Measurements from ENCODE around the gene BMP8B.

Gene BMP8B

DNA sequence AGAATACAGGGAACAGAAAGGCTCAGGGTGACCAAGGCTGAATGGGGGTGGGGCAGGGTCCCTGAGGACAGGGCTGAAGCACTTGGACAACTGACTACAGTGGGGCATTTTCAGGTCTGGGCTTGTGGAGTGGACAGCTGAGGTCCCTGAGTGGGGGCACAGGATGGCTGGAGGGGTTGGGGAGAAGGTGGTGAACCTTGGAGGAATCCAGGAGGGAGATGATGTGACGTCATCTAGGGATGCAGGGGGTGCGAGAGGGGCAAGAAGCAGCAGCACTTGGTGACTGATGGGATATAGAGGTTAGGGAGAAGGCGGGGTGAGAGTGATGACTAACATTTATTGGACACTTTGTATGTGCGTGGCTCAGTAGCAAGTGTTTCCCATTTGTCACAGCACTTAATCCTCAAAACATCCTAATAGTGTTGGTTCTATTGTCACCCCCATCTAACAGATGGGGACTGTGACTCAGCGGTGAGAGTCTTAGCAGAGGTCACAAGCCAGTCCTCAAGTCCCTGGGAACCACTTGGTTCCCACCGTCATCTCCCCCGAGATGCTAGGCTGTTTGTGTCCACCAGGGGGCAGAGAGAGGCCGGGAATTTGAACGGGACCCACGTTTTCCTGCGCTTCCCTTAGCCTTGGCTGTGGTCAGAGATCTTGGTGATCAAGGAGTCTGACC lies 27.9 kb upstream of the BMP8B start (continued):
- no peak for TF ChIP-seq ZNF707 (tag by site-specific recombination; IDR thresholded peaks at IDR 0.05)
- no peak for TF ChIP-seq ZNF223 (tag by site-specific recombination; IDR thresholded peaks at IDR 0.05)
- no peak for TF ChIP-seq ZNF530 (tag by site-specific recombination; IDR thresholded peaks at IDR 0.05; ENCODE audit: low read depth)
- no peak for TF ChIP-seq ZNF155 (tag by site-specific recombination; IDR thresholded peaks at IDR 0.05)
- TF ChIP-seq BCL11B (tag by site-specific recombination; IDR thresholded peaks at IDR 0.05; ENCODE audit: low read depth), result peak; percentile 45; the same call in 1 of the 2 replicates
- no peak for TF ChIP-seq ZNF610 (tag by site-specific recombination; IDR thresholded peaks at IDR 0.05; ENCODE audit: borderline replicate concordance)
- TF ChIP-seq, protein P1, sequence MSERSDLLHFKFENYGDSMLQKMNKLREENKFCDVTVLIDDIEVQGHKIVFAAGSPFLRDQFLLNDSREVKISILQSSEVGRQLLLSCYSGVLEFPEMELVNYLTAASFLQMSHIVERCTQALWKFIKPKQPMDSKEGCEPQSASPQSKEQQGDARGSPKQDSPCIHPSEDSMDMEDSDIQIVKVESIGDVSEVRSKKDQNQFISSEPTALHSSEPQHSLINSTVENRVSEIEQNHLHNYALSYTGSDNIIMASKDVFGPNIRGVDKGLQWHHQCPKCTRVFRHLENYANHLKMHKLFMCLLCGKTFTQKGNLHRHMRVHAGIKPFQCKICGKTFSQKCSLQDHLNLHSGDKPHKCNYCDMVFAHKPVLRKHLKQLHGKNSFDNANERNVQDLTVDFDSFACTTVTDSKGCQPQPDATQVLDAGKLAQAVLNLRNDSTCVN (tag by site-specific recombination; optimal IDR thresholded peaks at IDR 0.05), result no peak
- TF ChIP-seq ZNF555 (tag by site-specific recombination; conservative IDR thresholded peaks at IDR 0.05), result no peak
- no peak for TF ChIP-seq ZNF423 (tag by site-specific recombination; IDR thresholded peaks at IDR 0.05)
- TF ChIP-seq SCRT1 (tag by site-specific recombination; IDR thresholded peaks at IDR 0.05; ENCODE audit: borderline replicate concordance), result no peak
- no peak for TF ChIP-seq ZNF843 (tag by site-specific recombination; IDR thresholded peaks at IDR 0.05)
- no peak for TF ChIP-seq ZNF19 (tag by site-specific recombination; IDR thresholded peaks at IDR 0.05; ENCODE audit: low read depth)
- no peak for TF ChIP-seq ZNF544 (tag by site-specific recombination; IDR thresholded peaks at IDR 0.05)
- TF ChIP-seq ZNF362 (tag by site-specific recombination; IDR thresholded peaks at IDR 0.05), result no peak
- no peak for TF ChIP-seq ZNF394 (tag by site-specific recombination; IDR thresholded peaks at IDR 0.05; ENCODE audit: borderline replicate concordance)
- peak; percentile 89 for TF ChIP-seq PRDM1 (tag by site-specific recombination; IDR thresholded peaks at IDR 0.05)
- peak; percentile 53; the same call in 1 of the 2 replicates for TF ChIP-seq IKZF3 (tag by site-specific recombination; IDR thresholded peaks at IDR 0.05)
- TF ChIP-seq WT1 (tag by site-specific recombination; IDR thresholded peaks at IDR 0.05), result no peak
- TF ChIP-seq ZNF473 (tag by site-specific recombination; IDR thresholded peaks at IDR 0.05), result no peak
- TF ChIP-seq, protein P2, sequence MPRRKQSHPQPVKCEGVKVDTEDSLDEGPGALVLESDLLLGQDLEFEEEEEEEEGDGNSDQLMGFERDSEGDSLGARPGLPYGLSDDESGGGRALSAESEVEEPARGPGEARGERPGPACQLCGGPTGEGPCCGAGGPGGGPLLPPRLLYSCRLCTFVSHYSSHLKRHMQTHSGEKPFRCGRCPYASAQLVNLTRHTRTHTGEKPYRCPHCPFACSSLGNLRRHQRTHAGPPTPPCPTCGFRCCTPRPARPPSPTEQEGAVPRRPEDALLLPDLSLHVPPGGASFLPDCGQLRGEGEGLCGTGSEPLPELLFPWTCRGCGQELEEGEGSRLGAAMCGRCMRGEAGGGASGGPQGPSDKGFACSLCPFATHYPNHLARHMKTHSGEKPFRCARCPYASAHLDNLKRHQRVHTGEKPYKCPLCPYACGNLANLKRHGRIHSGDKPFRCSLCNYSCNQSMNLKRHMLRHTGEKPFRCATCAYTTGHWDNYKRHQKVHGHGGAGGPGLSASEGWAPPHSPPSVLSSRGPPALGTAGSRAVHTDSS (tag by site-specific recombination; IDR thresholded peaks at IDR 0.05), result no peak
- peak; percentile 10; the same call in 1 of the 2 replicates for TF ChIP-seq MYNN (tag by site-specific recombination; IDR thresholded peaks at IDR 0.05; ENCODE audit: borderline replicate concordance)
- TF ChIP-seq TCF7L2 (IDR thresholded peaks at IDR 0.05; ENCODE audit: borderline replicate concordance, low read depth, low read length), result no peak
- no peak for TF ChIP-seq ZNF585B (tag by site-specific recombination; IDR thresholded peaks at IDR 0.05)
- TF ChIP-seq ZNF558 (tag by site-specific recombination; IDR thresholded peaks at IDR 0.05), result peak; percentile 55; the same call in 1 of the 2 replicates
- no peak for TF ChIP-seq REPIN1 (tag by site-specific recombination; IDR thresholded peaks at IDR 0.05; ENCODE audit: low read depth)
- TF ChIP-seq, protein P3, sequence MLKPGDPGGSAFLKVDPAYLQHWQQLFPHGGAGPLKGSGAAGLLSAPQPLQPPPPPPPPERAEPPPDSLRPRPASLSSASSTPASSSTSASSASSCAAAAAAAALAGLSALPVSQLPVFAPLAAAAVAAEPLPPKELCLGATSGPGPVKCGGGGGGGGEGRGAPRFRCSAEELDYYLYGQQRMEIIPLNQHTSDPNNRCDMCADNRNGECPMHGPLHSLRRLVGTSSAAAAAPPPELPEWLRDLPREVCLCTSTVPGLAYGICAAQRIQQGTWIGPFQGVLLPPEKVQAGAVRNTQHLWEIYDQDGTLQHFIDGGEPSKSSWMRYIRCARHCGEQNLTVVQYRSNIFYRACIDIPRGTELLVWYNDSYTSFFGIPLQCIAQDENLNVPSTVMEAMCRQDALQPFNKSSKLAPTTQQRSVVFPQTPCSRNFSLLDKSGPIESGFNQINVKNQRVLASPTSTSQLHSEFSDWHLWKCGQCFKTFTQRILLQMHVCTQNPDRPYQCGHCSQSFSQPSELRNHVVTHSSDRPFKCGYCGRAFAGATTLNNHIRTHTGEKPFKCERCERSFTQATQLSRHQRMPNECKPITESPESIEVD (tag by site-specific recombination; IDR thresholded peaks at IDR 0.05), result no peak
- TF ChIP-seq, protein P4, sequence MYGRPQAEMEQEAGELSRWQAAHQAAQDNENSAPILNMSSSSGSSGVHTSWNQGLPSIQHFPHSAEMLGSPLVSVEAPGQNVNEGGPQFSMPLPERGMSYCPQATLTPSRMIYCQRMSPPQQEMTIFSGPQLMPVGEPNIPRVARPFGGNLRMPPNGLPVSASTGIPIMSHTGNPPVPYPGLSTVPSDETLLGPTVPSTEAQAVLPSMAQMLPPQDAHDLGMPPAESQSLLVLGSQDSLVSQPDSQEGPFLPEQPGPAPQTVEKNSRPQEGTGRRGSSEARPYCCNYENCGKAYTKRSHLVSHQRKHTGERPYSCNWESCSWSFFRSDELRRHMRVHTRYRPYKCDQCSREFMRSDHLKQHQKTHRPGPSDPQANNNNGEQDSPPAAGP (tag by site-specific recombination; IDR thresholded peaks at IDR 0.05), result no peak
- TF ChIP-seq ZNF354C (tag by site-specific recombination; IDR thresholded peaks at IDR 0.05; ENCODE audit: borderline replicate concordance, low read depth), result no peak
- TF ChIP-seq HOXD13 (CRISPR knock-in tag; IDR thresholded peaks at IDR 0.05; ENCODE audit: borderline replicate concordance), result no peak
- no peak for TF ChIP-seq ZNF596 (tag by site-specific recombination; IDR thresholded peaks at IDR 0.05)
- TF ChIP-seq, protein P5, sequence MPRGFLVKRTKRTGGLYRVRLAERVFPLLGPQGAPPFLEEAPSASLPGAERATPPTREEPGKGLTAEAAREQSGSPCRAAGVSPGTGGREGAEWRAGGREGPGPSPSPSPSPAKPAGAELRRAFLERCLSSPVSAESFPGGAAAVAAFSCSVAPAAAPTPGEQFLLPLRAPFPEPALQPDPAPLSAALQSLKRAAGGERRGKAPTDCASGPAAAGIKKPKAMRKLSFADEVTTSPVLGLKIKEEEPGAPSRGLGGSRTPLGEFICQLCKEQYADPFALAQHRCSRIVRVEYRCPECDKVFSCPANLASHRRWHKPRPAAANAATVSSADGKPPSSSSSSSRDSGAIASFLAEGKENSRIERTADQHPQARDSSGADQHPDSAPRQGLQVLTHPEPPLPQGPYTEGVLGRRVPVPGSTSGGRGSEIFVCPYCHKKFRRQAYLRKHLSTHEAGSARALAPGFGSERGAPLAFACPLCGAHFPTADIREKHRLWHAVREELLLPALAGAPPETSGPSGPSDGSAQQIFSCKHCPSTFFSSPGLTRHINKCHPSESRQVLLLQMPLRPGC (tag by site-specific recombination; IDR thresholded peaks at IDR 0.05), result no peak
